C4-2B (cell line): ENCODE measurements around the gene MORN5.
"Not testable (repeated sequence)": the region's sequence is repeated elsewhere in the genome, so short reads cannot be mapped to it uniquely, and the experiment has no call there.

Source experiments
- H3K27ac ChIP-seq: fragments of 450-650 bp; 2 replicates; pipeline ENCODE4 v1.5.1; 2017
- CTCF ChIP-seq: fragments of 450-650 bp; conservative IDR thresholded peaks from 2 replicates; pipeline ENCODE4 v1.5.1; 2017; ENCODE audit warnings: mild to moderate bottlenecking
- ZFX ChIP-seq: fragments of 450-650 bp; IDR thresholded peaks from 2 replicates; pipeline ENCODE4 v1.6.1; 2017

MORN5 gene

DNA sequence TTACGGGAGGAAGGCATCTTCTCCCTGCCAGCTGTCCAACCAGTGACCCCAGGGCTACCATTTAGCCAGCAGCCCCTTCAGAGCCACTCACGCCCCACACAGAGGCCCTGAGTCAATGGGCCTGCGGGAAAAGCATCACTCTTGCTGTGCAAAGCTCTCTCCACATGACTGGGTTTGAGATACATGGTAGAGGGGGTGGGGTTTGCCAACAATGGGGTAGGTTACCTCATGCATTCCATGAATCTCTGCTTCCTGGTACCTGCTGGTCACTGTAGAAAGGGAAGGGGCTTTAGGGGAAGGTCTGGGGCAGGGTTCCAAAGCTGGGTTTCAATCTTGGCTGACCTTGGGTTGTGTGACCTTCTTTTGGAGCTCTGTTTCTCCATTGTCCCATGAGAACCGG lies 43.7 kb upstream of the MORN5 start:
- TF ChIP-seq ZFX (no peak), CTCF (no peak)
- H3K27ac ChIP-seq: no peak overlapping the region

GRCh38 chr9:122116448-122117173 lies 43.1 kb upstream of the MORN5 start:
- no peak overlapping the region for H3K27ac ChIP-seq
- TF ChIP-seq ZFX: no peak
- no peak for TF ChIP-seq CTCF

GRCh38 chr9:122117241-122117640 lies 42.5 kb upstream of the MORN5 start:
- not testable (repeated sequence) for H3K27ac ChIP-seq

- no peak overlapping the region for H3K27ac ChIP-seq
- TF ChIP-seq ZFX (no peak), CTCF (no peak)
These were observed 41.2 kb upstream of the MORN5 start for GRCh38 chr9:122118343-122119165.

DNA sequence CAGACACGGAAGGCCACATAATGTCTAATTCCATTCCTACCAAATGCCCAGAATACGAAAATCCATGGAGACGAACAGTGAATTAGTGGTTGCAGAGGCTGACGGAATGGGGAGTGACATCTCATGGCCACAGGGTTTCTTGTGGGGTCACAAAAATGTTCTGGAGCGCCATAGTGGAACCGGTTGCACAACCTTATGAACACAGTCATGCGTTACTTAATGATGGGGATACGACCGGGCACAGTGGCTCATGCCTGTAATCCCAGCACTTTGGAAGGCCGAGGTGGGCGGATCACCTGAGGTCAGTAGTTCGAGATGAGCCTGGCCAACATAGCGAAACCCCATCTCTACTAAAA lies 40.6 kb upstream of the MORN5 start:
- TF ChIP-seq ZFX (no peak), CTCF (no peak)
- no peak overlapping the region for H3K27ac ChIP-seq

- no peak for TF ChIP-seq CTCF
- no peak for TF ChIP-seq ZFX
- H3K27ac ChIP-seq: no peak overlapping the region
These were observed 40.0 kb upstream of the MORN5 start for GRCh38 chr9:122119721-122120120.

DNA sequence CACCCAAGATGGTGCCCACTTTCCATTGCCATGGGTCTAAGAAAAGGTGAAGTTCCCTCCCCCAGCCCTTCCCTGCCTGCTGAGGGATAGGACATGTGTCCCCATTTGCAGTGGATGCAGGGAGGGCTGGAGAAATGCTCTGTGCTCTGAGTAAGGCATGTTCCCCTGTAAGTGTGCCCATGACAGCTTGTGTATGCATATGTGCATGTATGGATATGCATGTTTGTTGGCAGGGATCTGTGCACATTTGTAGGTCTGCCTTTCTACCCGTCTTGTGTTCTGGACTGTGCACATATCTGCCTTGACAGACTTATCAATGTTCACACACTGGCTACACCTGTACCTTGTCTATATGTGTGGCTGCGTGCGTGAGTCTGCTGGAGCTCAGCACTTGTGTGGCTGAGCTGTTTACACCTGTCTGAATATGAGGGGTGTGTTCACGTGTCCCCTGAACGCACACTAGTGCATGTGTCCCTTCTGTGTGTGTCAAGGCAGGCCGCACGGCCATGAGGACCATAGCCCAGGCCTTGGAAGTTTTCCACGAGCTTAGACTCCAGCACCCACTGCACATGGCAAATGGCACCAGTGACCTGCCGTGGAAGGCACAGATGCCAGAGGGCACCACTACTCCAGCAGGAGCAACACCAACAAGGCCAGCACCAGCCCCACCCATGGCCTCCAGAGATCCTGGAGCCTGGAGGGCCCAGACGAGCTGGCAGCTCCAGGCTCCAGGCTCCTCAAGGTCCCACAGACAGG lies 39.2 kb upstream of the MORN5 start:
- no peak for TF ChIP-seq CTCF
- no peak for TF ChIP-seq ZFX
- H3K27ac ChIP-seq: no peak overlapping the region
